Embryonic facial prominence (tissue), 1 donor: Measurements from ENCODE around the gene UGT2A2.
A peak's percentile ranks its signal among the peaks of the same experiment; 100 is the strongest.
"Not testable (repeated sequence)": the region's sequence is repeated elsewhere in the genome, so short reads cannot be mapped to it uniquely, and the experiment has no call there.

Experiments
- DNase-seq: peaks from one replicate; pipeline ENCODE4 v3.0.0-alpha.2; 2016; ENCODE audit errors: extremely low spot score

The UGT2A2 gene

GRCh38 chr4:69639542-69639941 is at the start of gene UGT2A2:
UGT2A2 (minus strand) TSS chr4:69639642; CDS start chr4:69639640, 2 bp downstream.
- no peak for DNase-seq

- DNase-seq = no peak
Measured at GRCh38 chr4:69684804-69685203, 45.4 kb upstream of the UGT2A2 start.

- no peak for DNase-seq
Measured at GRCh38 chr4:69668680-69669079, 29.2 kb upstream of the UGT2A2 start.

- DNase-seq = not testable (repeated sequence)
Measured at GRCh38 chr4:69664009-69664408, 24.6 kb upstream of the UGT2A2 start.

- DNase-seq = not testable (repeated sequence)
Measured at GRCh38 chr4:69661130-69661803, 21.8 kb upstream of the UGT2A2 start.

- no peak for DNase-seq
Measured at GRCh38 chr4:69658133-69658532, 18.7 kb upstream of the UGT2A2 start.

GRCh38 chr4:69656653-69657158 is 17.3 kb upstream of the UGT2A2 start:
- DNase-seq = no peak

- DNase-seq = no peak
Measured at GRCh38 chr4:69653147-69653546, 13.7 kb upstream of the UGT2A2 start, which contains the start of gene UGT2A1. UGT2A1 (minus strand) TSS chr4:69653247; CDS start chr4:69647644, 5,603 bp downstream.

- no peak for DNase-seq
Measured at GRCh38 chr4:69650872-69651271, 11.4 kb upstream of the UGT2A2 start.

GRCh38 chr4:69649629-69650028 is 10.2 kb upstream of the UGT2A2 start:
- DNase-seq = no peak

GRCh38 chr4:69649207-69649606 is 9.8 kb upstream of the UGT2A2 start:
- DNase-seq = no peak

- DNase-seq = no peak
Measured at GRCh38 chr4:69642961-69643360, 3.5 kb upstream of the UGT2A2 start.

- DNase-seq = no peak
Measured at GRCh38 chr4:69640289-69640688, 847 bp upstream of the UGT2A2 start.

- DNase-seq = peak; percentile 16
Measured at GRCh38 chr4:69617083-69617694, 22.3 kb downstream of the UGT2A2 start.

GRCh38 chr4:69610484-69610883 is 29.0 kb downstream of the UGT2A2 start:
- DNase-seq = no peak

- DNase-seq = no peak
Measured at GRCh38 chr4:69601065-69601464, 38.4 kb downstream of the UGT2A2 start.

GRCh38 chr4:69600013-69600412 is 39.4 kb downstream of the UGT2A2 start:
- DNase-seq = no peak

- DNase-seq = no peak
Measured at GRCh38 chr4:69594382-69594781, 45.1 kb downstream of the UGT2A2 start.

GRCh38 chr4:69591364-69591763 is 48.1 kb downstream of the UGT2A2 start:
- no peak for DNase-seq

- DNase-seq = no peak
Measured at GRCh38 chr4:69589884-69590283, 49.6 kb downstream of the UGT2A2 start.

GRCh38 chr4:69584135-69584534 is 55.3 kb downstream of the UGT2A2 start:
- no peak for DNase-seq

GRCh38 chr4:69583543-69583942 is 55.9 kb downstream of the UGT2A2 start:
- DNase-seq = no peak

GRCh38 chr4:69577245-69577644 is 62.2 kb downstream of the UGT2A2 start:
- DNase-seq = no peak
